Esophagus squamous epithelium (tissue), 5 donors: Measurements from ENCODE around the gene EDEM1. TPM values are rescaled to one million over a fixed set of nuclear protein-coding genes. Genes with fewer than 3 reads are reported as not detected.

Experiments used
- DNase-seq: peaks from one replicate; lab custom pipeline; 2025; lab: John Stamatoyannopoulos, UW
- H3K27ac ChIP-seq, 4 donors: fragments of 200-600 bp; sonication (generic); one replicate each; pipeline ENCODE4 v1.5.1; 2016 to 2019; ENCODE audit warnings: mild to moderate bottlenecking in 1 of 4
- H3K27me3 ChIP-seq, 4 donors: fragments of 200-600 bp; sonication (generic); 1 replicate in 3 of 4; 2 replicates in 1 of 4; pipeline versions ENCODE4 v1.5.1 to v1.6.0; 2017 to 2021; ENCODE audit warnings: antibody characterized with exemption in 1 of 4
- H3K36me3 ChIP-seq, 3 donors: fragments of 200-600 bp; sonication (generic); one replicate each; pipeline ENCODE4 v1.5.1; 2016 to 2019
- H3K4me1 ChIP-seq, 3 donors: fragments of 200-600 bp; sonication (generic); one replicate each; pipeline ENCODE4 v1.5.1; 2017 to 2019
- H3K4me3 ChIP-seq, 4 donors: fragments of 200-600 bp; sonication (generic); 1 replicate in 3 of 4; 2 replicates in 1 of 4; pipeline ENCODE4 v1.5.1; 2016 to 2019; ENCODE audit warnings: mild to moderate bottlenecking in 2 of 4, moderate library complexity in 1 of 4
- H3K9me3 ChIP-seq, 3 donors: fragments of 200-600 bp; sonication (generic); one replicate each; pipeline ENCODE4 v1.5.1; 2016 to 2019
- POLR2A ChIP-seq, 4 donors: fragments of 450-650 bp; IDR thresholded peaks; one replicate each; pipeline ENCODE4 v1.6.1; 2017; ENCODE audit warnings: antibody characterized with exemption in 4 of 4, mild to moderate bottlenecking in 4 of 4, moderate library complexity in 3 of 4
- WGBS, 2 donors: methylation state at CpG; one replicate each; pipeline ENCODE4 v1.1.5; 2018; 5-methylcytosine and 5-hydroxymethylcytosine counted together
- intact Hi-C: fragments of 100-400 bp; cut with DNase I; formaldehyde crosslinking; loops from one replicate; pipeline ENCODE4 v1.15.0; 2022
- total RNA-seq, 4 donors: library from RNA; depleted of rRNA; stranded (reverse); fragments of >200 nt; gene quantifications; one replicate each; pipeline ENCODE4 v1.1.0, GENCODE V29; 2016
- TF ChIP-seq, protein P1 (sequence below), 6 experiments: fragments of 450-650 bp in 4 of 6; fragments of 200-600 bp in 2 of 6; sonication (generic) in 2 of 6; IDR thresholded peaks; one replicate each; pipeline ENCODE4 v1.5.1; 2016 to 2019; ENCODE audit warnings: antibody characterized with exemption in 6 of 6, mild to moderate bottlenecking in 4 of 6, moderate library complexity in 4 of 6
- donor health status: DM: yes; HTN: yes; CAD: no.

The EDEM1 gene
- total RNA-seq, 4 donors from 2014 or later: 25.0 to 56.6 (median 40.2) TPM

DNA sequence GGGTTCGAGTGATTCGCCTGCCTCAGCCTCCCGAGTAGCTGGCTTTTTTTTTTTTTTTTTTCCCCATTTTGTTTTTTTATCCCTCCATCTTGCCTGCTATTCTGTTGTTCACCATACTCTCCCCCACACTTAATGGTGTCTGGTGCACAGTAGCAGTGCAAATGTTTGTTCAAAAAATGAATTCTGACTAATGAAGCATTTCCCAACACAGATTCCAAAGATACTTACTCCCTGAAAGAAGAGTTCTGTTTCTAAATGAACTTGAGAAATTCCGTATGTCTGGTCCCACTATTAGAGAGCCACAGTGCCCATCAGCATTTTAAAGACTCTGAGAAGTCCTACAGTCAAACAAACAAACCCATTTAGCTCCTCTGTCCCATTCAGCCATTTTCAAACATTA lies 9.5 kb downstream of the EDEM1 start:
- intact Hi-C loops: no loop called here
- Histone ChIP-seq H3K4me1 (peaks cover 8 to 68% (median 41%) of the 10 kb centered on the region in 3 donors), H3K4me3 (peak overlapping the region in 1 of 4 donors; percentile 25), H3K27ac (peak overlapping the region; percentile 83 to 89 (median 87)), H3K27me3 (no peaks in the 10 kb centered on the region), H3K36me3 (peaks cover 0 to 46% (median 0%) of the 10 kb centered on the region in 3 donors), H3K9me3 (no peaks in the 10 kb centered on the region)
- DNase-seq: no peak
- no peak for TF ChIP-seq POLR2A (IDR thresholded peaks at IDR 0.05)
- TF ChIP-seq, protein P1, sequence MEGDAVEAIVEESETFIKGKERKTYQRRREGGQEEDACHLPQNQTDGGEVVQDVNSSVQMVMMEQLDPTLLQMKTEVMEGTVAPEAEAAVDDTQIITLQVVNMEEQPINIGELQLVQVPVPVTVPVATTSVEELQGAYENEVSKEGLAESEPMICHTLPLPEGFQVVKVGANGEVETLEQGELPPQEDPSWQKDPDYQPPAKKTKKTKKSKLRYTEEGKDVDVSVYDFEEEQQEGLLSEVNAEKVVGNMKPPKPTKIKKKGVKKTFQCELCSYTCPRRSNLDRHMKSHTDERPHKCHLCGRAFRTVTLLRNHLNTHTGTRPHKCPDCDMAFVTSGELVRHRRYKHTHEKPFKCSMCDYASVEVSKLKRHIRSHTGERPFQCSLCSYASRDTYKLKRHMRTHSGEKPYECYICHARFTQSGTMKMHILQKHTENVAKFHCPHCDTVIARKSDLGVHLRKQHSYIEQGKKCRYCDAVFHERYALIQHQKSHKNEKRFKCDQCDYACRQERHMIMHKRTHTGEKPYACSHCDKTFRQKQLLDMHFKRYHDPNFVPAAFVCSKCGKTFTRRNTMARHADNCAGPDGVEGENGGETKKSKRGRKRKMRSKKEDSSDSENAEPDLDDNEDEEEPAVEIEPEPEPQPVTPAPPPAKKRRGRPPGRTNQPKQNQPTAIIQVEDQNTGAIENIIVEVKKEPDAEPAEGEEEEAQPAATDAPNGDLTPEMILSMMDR (IDR thresholded peaks at IDR 0.05): peak in 1 of 6 experiments; percentile 14
- 28 to 31% methylated on average over 4 of the region's 4 CpGs for WGBS, 2 donors

DNA sequence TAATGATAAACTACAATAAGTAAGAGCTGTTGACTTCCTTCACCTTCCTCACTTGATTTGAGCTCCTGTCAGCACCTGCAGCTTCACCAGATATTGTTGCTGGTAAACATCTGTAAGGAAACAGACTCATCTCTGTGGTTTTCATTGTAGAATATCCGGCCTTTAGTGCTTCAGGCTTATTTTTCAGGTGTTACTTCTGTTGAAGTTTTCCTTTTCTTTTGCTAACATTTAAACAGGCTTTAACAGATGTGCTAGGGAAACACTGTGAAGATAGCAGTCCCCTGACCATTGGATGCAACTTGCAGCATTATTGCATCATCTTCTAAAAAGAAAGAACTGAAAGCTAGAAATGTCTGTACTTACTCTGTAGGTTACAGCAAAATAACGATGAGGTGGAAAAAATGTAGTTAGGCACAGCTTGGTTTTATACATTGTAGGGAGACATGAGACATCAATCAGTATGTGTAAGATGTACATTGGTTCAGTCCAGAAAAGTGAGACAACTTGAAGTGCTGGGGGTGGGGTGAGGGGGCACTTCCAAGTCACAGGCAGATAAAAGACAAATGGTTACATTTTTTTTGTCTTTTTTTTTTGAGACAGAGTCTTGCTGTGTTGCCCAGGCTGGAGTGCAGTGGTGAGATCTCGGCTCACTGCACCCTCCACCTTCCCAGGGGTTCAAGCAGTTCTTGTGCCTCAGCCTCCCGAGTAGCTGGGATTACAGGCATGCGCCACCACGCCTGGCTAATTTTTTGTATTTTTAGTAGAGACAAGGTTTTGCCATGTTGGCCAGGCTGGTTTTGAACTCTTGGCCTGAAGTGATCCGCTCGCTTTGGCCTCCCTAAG lies 10.2 kb downstream of the EDEM1 start:
- intact Hi-C loops: no loop called here
- Histone ChIP-seq H3K27ac (peak overlapping the region; percentile 83 to 89 (median 87)), H3K4me3 (peak overlapping the region in 1 of 4 donors; percentile 25), H3K9me3 (no peaks in the 10 kb centered on the region), H3K4me1 (peaks cover 8 to 62% (median 41%) of the 10 kb centered on the region in 3 donors), H3K36me3 (peaks cover 0 to 53% (median 1%) of the 10 kb centered on the region in 3 donors), H3K27me3 (no peaks in the 10 kb centered on the region)
- DNase-seq: no peak
- WGBS, 2 donors: 66 to 77% methylated on average over 6 to 8 of the region's 8 CpGs
- TF ChIP-seq, protein P1 (IDR thresholded peaks at IDR 0.05): no peak
- peak in 1 of 4 donors; percentile 38 for TF ChIP-seq POLR2A (IDR thresholded peaks at IDR 0.05)

DNA sequence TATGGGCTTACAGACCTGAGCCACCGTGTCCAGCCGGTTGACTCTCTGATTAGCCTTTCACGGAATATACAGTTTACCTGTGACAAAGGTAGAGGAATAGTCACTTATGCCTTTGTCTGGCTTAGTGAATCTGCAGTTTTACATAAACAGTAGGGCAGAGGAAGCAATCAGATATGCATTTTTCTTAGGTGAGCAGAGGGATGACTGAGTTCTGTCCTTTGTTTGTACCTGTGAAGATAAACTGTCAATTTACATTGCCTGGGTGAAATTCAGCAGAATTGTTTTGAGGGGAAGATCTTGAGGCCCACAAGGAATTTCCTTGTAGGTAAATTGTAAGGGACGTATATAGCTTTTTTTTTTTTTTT lies 10.8 kb downstream of the EDEM1 start:
- H3K36me3 ChIP-seq: peaks cover 0 to 55% (median 7%) of the 10 kb centered on the region in 3 donors
- TF ChIP-seq, protein P1 (IDR thresholded peaks at IDR 0.05): no peak
- TF ChIP-seq POLR2A (IDR thresholded peaks at IDR 0.05): no peak
- H3K9me3 ChIP-seq: no peaks in the 10 kb centered on the region
- DNase-seq: no peak
- H3K4me3 ChIP-seq: no peak overlapping the region
- intact Hi-C loops: no loop called here
- peak overlapping the region; percentile 83 to 89 (median 87) for H3K27ac ChIP-seq
- H3K27me3 ChIP-seq: no peaks in the 10 kb centered on the region
- H3K4me1 ChIP-seq: peaks cover 8 to 56% (median 41%) of the 10 kb centered on the region in 3 donors
- WGBS, 2 donors: 88 to 94% methylated on average over 4 of the region's 4 CpGs

DNA sequence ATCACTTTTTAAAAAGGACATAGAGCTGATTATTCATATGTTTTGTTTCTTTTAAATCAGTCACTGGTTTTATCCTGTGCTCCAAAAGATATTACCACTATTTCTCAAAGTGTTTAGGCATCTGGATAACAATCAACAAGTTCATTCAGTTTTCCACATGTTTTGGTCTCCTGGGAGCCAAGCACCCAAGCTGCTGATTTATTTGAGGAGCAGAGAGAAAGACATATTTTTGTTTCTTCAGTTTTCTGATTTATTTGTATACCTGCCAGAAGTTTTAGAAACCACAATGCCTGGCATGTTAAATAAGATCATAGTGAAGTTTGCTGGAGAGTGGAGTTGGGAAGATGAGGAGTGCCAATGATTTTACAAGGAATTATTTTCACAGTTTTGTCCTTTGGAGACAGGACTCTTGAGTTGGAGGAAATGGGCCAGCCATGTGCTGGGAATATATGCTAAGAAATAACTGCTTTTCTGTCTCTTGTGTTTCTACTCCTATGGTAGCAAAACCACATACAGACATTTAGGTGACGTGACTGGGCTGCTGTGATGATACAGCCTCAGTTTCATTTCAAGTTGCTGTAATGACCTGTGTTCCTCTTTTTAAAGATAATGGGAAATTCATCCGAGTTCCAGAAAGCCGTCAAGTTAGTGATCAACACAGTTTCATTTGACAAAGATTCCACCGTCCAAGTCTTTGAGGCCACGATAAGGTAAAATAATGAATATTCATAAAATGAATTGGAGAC lies 11.7 kb downstream of the EDEM1 start:
- DNase-seq: no peak
- Histone ChIP-seq H3K27ac (peak overlapping the region in 3 of 4 donors; percentile 3 to 86 (median 40)), H3K4me1 (peaks cover 8 to 47% (median 40%) of the 10 kb centered on the region in 3 donors), H3K27me3 (no peaks in the 10 kb centered on the region), H3K36me3 (peaks cover under 1 to 55% (median 8%) of the 10 kb centered on the region in 3 donors), H3K9me3 (no peaks in the 10 kb centered on the region), H3K4me3 (no peak overlapping the region)
- intact Hi-C loops: no loop called here
- no peak for TF ChIP-seq POLR2A (IDR thresholded peaks at IDR 0.05)
- TF ChIP-seq, protein P1 (IDR thresholded peaks at IDR 0.05): no peak
- WGBS, 2 donors: 63 to 65% methylated on average over 5 of the region's 5 CpGs
